ENCODE results near the gene SRD5A1.

SRD5A1 gene

DNA sequence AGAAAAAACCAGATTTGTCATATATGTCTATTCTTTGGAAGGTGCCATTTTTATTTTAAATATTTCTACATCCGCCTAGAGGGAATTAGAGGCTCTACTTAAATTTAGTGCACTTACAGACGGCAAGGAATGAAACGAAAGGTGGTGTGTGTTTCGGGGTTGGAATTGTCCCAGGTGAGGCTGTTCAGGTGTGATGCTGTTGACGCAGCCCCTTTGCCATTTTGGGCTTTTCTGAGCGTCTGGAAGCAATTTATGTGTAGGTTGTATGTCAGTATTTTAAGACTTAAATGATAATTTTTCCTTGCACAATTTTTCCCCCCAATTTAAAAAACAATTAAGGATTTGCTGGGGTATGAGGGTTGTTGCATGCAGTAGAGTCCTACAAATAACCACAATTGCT, 82.0 kb downstream of the SRD5A1 start:
- peak overlapping the region; percentile 85 for H3K4me3 ChIP-seq
- H3K27ac ChIP-seq, result no peak overlapping the region
- H3K36me3 ChIP-seq (ENCODE audit: insufficient read depth, low read length), result peaks cover 4% of the 10 kb centered on the region; the same call in 1 of the 2 replicates
- H3K9me3 ChIP-seq (ENCODE audit: low read depth, low read length), result no peaks in the 10 kb centered on the region
- DNase-seq (ENCODE audit: low read depth, low spot score), result no peak
- H3K9ac ChIP-seq (ENCODE audit: insufficient read length), result peak overlapping the region; percentile 77
- no peak for TF ChIP-seq EZH2 (IDR thresholded peaks at IDR 0.05)
- no peak for TF ChIP-seq POLR2AphosphoS5 (IDR thresholded peaks at IDR 0.05; ENCODE audit: borderline replicate concordance, low read depth, low read length)
- TF ChIP-seq FOXP2 (optimal IDR thresholded peaks at IDR 0.05; ENCODE audit: control extremely low read depth, extremely low read length, insufficient read depth), result no peak

DNA sequence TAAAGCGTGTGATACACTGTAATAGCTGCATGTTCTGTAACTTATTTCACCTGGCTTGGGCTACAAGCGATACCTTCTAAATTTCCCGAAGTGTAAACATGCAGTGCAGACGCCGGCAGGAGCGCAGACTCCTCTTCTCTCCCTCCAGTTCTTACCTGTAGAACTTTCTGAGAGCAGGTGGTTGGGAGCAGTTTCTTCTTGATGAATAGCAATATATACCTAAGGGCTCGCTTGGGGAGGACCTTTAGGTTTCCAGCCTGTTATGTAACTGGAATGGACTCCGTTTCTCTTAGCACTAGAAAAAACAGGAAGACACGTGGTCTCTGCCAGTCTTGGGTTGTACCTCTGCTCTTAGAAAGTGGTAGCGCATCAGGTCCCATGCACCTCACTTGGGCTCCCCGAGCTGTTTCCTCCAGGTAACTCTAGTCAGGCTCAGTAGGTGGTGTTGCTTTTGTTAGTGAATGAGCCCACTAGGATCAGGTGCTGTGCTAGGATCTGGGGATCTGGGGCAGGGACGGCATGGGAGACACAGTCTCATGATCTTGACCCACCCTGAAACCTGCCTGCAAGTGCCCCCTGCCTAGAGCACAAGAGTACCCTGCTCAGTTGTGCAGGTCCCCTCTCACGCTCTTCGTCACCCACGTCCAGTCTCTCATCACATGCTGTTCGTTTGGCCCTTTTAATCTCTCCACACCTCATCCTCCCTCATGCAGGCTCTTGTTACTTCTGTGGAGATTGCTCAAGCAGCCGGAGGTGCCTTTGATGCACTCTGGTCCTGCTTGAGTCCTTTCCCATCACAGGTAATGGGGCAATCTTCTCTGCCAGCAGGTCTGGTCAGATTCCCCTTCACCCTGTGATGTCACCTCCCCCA, 82.8 kb downstream of the SRD5A1 start:
- Histone ChIP-seq H3K4me3 (peak overlapping the region; percentile 85), H3K27ac (no peak overlapping the region), H3K9ac (ENCODE audit: insufficient read length) (peak overlapping the region; percentile 77), H3K9me3 (ENCODE audit: low read depth, low read length) (no peaks in the 10 kb centered on the region), H3K36me3 (ENCODE audit: insufficient read depth, low read length) (peaks cover 4% of the 10 kb centered on the region; the same call in 1 of the 2 replicates)
- DNase-seq (ENCODE audit: low read depth, low spot score), result no peak
- no peak for TF ChIP-seq FOXP2 (optimal IDR thresholded peaks at IDR 0.05; ENCODE audit: control extremely low read depth, extremely low read length, insufficient read depth)
- no peak for TF ChIP-seq POLR2AphosphoS5 (IDR thresholded peaks at IDR 0.05; ENCODE audit: borderline replicate concordance, low read depth, low read length)

DNA sequence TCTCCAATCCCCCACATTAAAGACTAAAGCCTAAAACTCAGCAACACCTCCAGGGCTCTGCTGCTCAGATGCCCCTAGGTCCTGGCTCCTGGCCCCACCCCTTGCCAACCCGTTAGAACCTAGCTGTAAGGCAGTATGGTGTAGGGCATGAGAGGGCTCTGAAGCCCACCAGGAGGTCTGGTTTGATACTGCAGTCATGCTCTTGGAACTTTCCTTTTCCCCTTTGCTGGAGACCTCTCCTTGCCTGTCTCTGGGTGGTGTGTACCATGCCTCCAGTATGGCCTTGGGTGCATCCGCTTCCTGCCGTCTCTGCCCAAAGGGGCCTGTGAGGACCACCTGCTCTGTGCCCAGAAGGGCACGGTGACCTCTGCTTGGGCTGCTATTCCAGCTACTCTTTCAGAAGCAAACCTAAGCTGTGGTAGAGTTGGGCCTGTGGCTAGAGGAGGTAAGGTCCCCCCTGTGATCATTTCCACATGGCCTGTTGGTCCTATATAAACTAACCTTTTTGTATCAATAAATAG, 83.4 kb downstream of the SRD5A1 start:
- DNase-seq (ENCODE audit: low read depth, low spot score), result no peak
- H3K36me3 ChIP-seq (ENCODE audit: insufficient read depth, low read length), result peaks cover 4% of the 10 kb centered on the region; the same call in 1 of the 2 replicates
- TF ChIP-seq POLR2AphosphoS5 (IDR thresholded peaks at IDR 0.05; ENCODE audit: borderline replicate concordance, low read depth, low read length) (no peak), FOXP2 (optimal IDR thresholded peaks at IDR 0.05; ENCODE audit: control extremely low read depth, extremely low read length, insufficient read depth) (no peak), EZH2 (IDR thresholded peaks at IDR 0.05) (no peak)
- no peak overlapping the region for H3K9ac ChIP-seq (ENCODE audit: insufficient read length)
- no peaks in the 10 kb centered on the region for H3K9me3 ChIP-seq (ENCODE audit: low read depth, low read length)
- H3K4me3 ChIP-seq, result no peak overlapping the region
- H3K27ac ChIP-seq, result no peak overlapping the region

DNA sequence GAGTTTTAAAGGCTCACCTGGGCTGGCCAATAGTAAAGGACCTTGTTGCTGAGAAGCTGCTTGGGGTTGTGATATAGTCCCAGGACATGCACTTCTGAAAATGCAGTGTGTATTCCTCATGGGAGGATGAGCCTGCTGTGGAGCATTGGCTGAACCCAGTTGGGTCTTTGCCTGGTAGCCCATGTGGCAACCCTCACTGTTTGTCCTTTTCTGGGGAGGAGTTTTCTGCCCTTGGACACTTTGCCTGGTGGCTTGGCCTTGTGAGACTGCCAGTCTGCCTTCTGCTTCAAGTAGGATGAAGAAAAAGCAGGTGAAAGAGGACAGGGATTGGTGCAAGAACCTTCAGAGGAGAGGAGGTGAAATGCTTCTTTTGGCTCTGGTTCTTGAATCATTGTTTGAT, 84.0 kb downstream of the SRD5A1 start:
- H3K27ac ChIP-seq, result no peak overlapping the region
- TF ChIP-seq POLR2AphosphoS5 (IDR thresholded peaks at IDR 0.05; ENCODE audit: borderline replicate concordance, low read depth, low read length) (no peak), EZH2 (IDR thresholded peaks at IDR 0.05) (no peak), FOXP2 (optimal IDR thresholded peaks at IDR 0.05; ENCODE audit: control extremely low read depth, extremely low read length, insufficient read depth) (no peak)
- H3K36me3 ChIP-seq (ENCODE audit: insufficient read depth, low read length), result peaks cover 4% of the 10 kb centered on the region; the same call in 1 of the 2 replicates
- DNase-seq (ENCODE audit: low read depth, low spot score), result no peak
- H3K4me3 ChIP-seq, result no peak overlapping the region
- no peaks in the 10 kb centered on the region for H3K9me3 ChIP-seq (ENCODE audit: low read depth, low read length)
- no peak overlapping the region for H3K9ac ChIP-seq (ENCODE audit: insufficient read length)

DNA sequence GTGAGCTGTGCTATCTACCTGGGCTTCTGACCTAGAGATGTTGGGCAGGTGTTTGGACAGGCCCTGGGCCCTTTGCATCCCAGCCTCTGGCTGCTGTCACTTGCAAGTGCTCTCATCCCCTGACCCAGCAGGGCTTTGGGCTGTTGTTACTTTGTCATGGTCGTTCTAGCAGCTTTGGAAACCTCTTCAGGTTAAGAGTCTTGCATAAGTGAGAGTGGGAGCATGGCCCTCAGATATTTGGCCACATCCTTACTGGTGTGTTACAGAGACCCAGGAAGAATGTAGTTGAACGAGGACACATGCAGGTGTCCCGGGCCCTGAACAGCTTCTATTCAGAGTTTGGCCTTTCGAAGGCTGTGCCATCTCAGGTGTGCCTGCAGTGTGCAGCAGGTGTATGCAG, 84.4 kb downstream of the SRD5A1 start:
- no peak for TF ChIP-seq EZH2 (IDR thresholded peaks at IDR 0.05)
- TF ChIP-seq POLR2AphosphoS5 (IDR thresholded peaks at IDR 0.05; ENCODE audit: borderline replicate concordance, low read depth, low read length), result no peak
- TF ChIP-seq FOXP2 (optimal IDR thresholded peaks at IDR 0.05; ENCODE audit: control extremely low read depth, extremely low read length, insufficient read depth), result no peak
- Histone ChIP-seq H3K9me3 (ENCODE audit: low read depth, low read length) (no peaks in the 10 kb centered on the region), H3K9ac (ENCODE audit: insufficient read length) (no peak overlapping the region), H3K36me3 (ENCODE audit: insufficient read depth, low read length) (peaks cover 4% of the 10 kb centered on the region; the same call in 1 of the 2 replicates), H3K4me3 (no peak overlapping the region), H3K27ac (no peak overlapping the region)
- DNase-seq (ENCODE audit: low read depth, low spot score), result no peak

DNA sequence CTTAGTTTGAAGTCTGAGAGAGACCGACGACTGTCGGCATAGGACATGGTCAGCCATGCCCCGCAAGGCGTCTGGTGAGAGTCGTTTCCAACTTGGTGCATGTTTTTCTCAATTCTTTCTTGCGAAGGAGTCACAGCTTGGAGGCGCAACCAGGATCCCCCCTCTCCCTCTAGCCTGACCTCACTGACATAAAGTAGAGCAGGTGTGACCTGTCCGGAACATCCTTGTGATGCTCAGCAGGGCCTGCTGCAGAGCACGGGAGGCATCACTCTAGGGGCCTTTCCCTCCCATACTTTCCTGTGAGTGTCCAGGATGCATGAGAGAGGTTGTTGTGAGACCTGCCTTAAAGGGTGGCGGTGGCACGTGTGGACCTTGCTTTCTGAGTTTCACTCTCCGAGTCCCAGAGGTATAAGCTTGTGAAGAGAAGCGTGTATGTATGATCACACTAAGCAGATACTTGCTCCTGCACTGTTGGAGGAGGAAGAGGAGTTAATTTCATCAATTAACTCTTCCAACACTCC, 85.0 kb downstream of the SRD5A1 start:
- TF ChIP-seq POLR2AphosphoS5 (IDR thresholded peaks at IDR 0.05; ENCODE audit: borderline replicate concordance, low read depth, low read length) (no peak), FOXP2 (optimal IDR thresholded peaks at IDR 0.05; ENCODE audit: control extremely low read depth, extremely low read length, insufficient read depth) (no peak), EZH2 (IDR thresholded peaks at IDR 0.05) (no peak)
- no peaks in the 10 kb centered on the region for H3K9me3 ChIP-seq (ENCODE audit: low read depth, low read length)
- H3K4me3 ChIP-seq, result no peak overlapping the region
- H3K36me3 ChIP-seq (ENCODE audit: insufficient read depth, low read length), result peaks cover 4% of the 10 kb centered on the region; the same call in 1 of the 2 replicates
- H3K27ac ChIP-seq, result no peak overlapping the region
- DNase-seq (ENCODE audit: low read depth, low spot score), result no peak
- no peak overlapping the region for H3K9ac ChIP-seq (ENCODE audit: insufficient read length)

DNA sequence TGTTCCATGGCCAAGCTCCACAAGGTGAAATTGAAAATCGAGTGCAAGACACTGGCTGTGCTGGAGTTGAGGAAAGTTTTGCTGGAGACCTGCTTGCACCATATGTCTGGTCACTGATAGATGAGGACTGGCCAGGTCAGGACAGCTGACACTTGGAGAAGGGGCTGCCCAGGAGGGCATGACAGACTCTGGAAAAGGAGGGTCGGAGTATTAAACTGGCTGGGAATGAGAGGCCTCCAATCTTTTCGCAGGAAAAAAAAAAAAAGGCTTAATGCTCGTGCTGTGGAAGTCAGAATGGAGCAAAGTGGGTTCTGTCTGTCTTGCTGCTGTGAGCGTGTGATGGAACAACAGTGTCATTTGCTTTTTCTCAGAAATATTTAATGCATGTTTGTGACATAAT, 85.5 kb downstream of the SRD5A1 start:
- Histone ChIP-seq H3K4me3 (no peak overlapping the region), H3K36me3 (ENCODE audit: insufficient read depth, low read length) (peaks cover 4% of the 10 kb centered on the region; the same call in 1 of the 2 replicates), H3K9ac (ENCODE audit: insufficient read length) (no peak overlapping the region), H3K27ac (no peak overlapping the region), H3K9me3 (ENCODE audit: low read depth, low read length) (no peaks in the 10 kb centered on the region)
- DNase-seq (ENCODE audit: low read depth, low spot score), result no peak
- TF ChIP-seq FOXP2 (optimal IDR thresholded peaks at IDR 0.05; ENCODE audit: control extremely low read depth, extremely low read length, insufficient read depth), result no peak
- no peak for TF ChIP-seq EZH2 (IDR thresholded peaks at IDR 0.05)
- TF ChIP-seq POLR2AphosphoS5 (IDR thresholded peaks at IDR 0.05; ENCODE audit: borderline replicate concordance, low read depth, low read length), result no peak

DNA sequence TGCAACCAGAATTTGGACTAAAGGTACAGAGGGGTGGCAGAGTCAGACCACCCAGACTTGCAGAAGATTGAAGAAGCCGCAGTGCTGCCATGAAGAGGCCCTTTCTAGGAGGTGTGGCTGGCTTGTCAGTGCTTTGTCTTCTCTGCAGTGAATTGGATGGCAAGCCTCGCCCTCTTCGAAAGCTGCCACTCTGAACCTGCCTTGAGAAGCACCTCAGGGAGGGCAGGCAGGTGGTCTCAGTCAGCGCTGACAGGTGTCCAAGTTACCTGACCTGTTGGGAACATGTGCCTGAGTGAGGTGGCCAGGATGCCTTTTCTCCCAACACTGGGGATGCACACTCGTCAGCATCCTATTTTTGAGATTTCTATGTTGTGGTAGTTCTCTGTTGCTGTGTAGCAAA, 86.2 kb downstream of the SRD5A1 start:
- no peak for DNase-seq (ENCODE audit: low read depth, low spot score)
- H3K27ac ChIP-seq, result no peak overlapping the region
- H3K9me3 ChIP-seq (ENCODE audit: low read depth, low read length), result no peaks in the 10 kb centered on the region
- H3K36me3 ChIP-seq (ENCODE audit: insufficient read depth, low read length), result peaks cover 4% of the 10 kb centered on the region; the same call in 1 of the 2 replicates
- TF ChIP-seq EZH2 (IDR thresholded peaks at IDR 0.05), result no peak
- no peak overlapping the region for H3K9ac ChIP-seq (ENCODE audit: insufficient read length)
- no peak overlapping the region for H3K4me3 ChIP-seq

Measured in SK-N-MC (cell line).